Transverse colon (tissue), 4 donors: Measurements from ENCODE around the gene SPATA2. TPM values are rescaled to one million over a fixed set of nuclear protein-coding genes. Genes with fewer than 3 reads are reported as not detected.

Experiments
- DNase-seq: peaks from one replicate; pipeline ENCODE4 v3.0.0-alpha.2; 2019
- H3K27ac ChIP-seq, 4 donors: fragments of 200-600 bp; sonication (generic); 2 replicates each; pipeline ENCODE4 v1.5.1; 2016 to 2018; ENCODE audit warnings: inconsistent platforms in 4 of 4
- H3K27me3 ChIP-seq: fragments of 200-600 bp; sonication (generic); 2 replicates; pipeline ENCODE4 v1.5.1; 2017; ENCODE audit warnings: inconsistent platforms
- H3K36me3 ChIP-seq, 4 donors: fragments of 200-600 bp; sonication (generic); 2 replicates each; pipeline ENCODE4 v1.5.1; 2017 to 2019; ENCODE audit warnings: inconsistent platforms in 4 of 4
- H3K4me1 ChIP-seq, 4 donors: fragments of 200-600 bp; sonication (generic); 2 replicates each; pipeline ENCODE4 v1.5.1; 2017 to 2020; ENCODE audit warnings: inconsistent platforms in 4 of 4
- H3K4me3 ChIP-seq, 4 donors: fragments of 200-600 bp; sonication (generic); 1 replicate in 1 of 4; 2 replicates in 3 of 4; pipeline versions ENCODE4 v1.5.1 to v1.6.1; 2017 to 2019; ENCODE audit warnings: inconsistent platforms in 4 of 4
- H3K9me3 ChIP-seq, 2 donors: fragments of 200-600 bp; sonication (generic); 2 replicates each; pipeline ENCODE4 v1.5.1; 2017 to 2019; ENCODE audit warnings: inconsistent platforms in 2 of 2
- CTCF ChIP-seq, 5 experiments: fragments of 200-600 bp in 3 of 5; fragments of 450-650 bp in 2 of 5; sonication (generic) in 3 of 5; IDR thresholded peaks; 1 replicate in 2 of 5; 2 replicates in 3 of 5; pipeline ENCODE4 v1.5.1; 2016 to 2017; ENCODE audit warnings: antibody characterized with exemption in 5 of 5, inconsistent platforms in 3 of 5, mild to moderate bottlenecking in 2 of 5, moderate library complexity in 1 of 5
- EP300 ChIP-seq: sonication (generic); formaldehyde crosslinking; IDR thresholded peaks from one replicate; pipeline ENCODE4 v1.6.1; 2017; ENCODE audit warnings: antibody characterized with exemption, low read depth
- POLR2A ChIP-seq: fragments of 450-650 bp; IDR thresholded peaks from one replicate; pipeline ENCODE4 v1.6.1; 2016; ENCODE audit warnings: antibody characterized with exemption, mild to moderate bottlenecking, moderate library complexity
- POLR2AphosphoS5 ChIP-seq, 3 donors: sonication (generic); formaldehyde crosslinking; IDR thresholded peaks; one replicate each; pipeline ENCODE4 v1.6.1; 2016; ENCODE audit warnings: antibody characterized with exemption in 3 of 3
- WGBS, 2 donors: methylation state at CpG; one replicate each; pipeline ENCODE4 v1.1.5; 2018; ENCODE audit warnings: low coverage in 1 of 2; 5-methylcytosine and 5-hydroxymethylcytosine counted together
- in situ Hi-C, 4 donors: fragments of 200-750 bp; cut with MboI; loops; one replicate each; pipeline versions ENCODE4 v1.15.0 to v1.15.1; 2017; ENCODE audit warnings: low sequenced_read_pairs in 3 of 4, low pct_ligation_motif_present in 1 of 4, low pct_unique_long_range_greater_than_20kb in 1 of 4
- intact Hi-C: fragments of 100-400 bp; cut with DNase I; formaldehyde crosslinking; loops from one replicate; pipeline ENCODE4 v1.15.1; 2023; ENCODE audit warnings: low total_unique reads
- total RNA-seq, 4 donors: library from RNA; depleted of rRNA; stranded (reverse); fragments of >200 nt; gene quantifications; one replicate each; pipeline ENCODE4 v1.1.0, GENCODE V29; 2016

Gene SPATA2
- total RNA-seq, 4 donors from 2014 or later: 4.0 to 40.0 (median 17.2) TPM

- no peak for DNase-seq
- Histone ChIP-seq H3K4me1 (peaks cover 12 to 32% (median 26%) of the 10 kb centered on the region in 4 donors), H3K27ac (no peak overlapping the region), H3K27me3 (no peaks in the 10 kb centered on the region), H3K9me3 (no peaks in the 10 kb centered on the region), H3K4me3 (no peak overlapping the region), H3K36me3 (no peaks in the 10 kb centered on the region)
- TF ChIP-seq EP300 (no peak), CTCF (IDR thresholded peaks at IDR 0.05) (no peak), POLR2A (no peak), POLR2AphosphoS5 (IDR thresholded peaks at IDR 0.05) (no peak)
- 85 to 100% methylated on average over 2 to 3 of the region's 3 CpGs for whole genome bisulfite sequencing, 2 donors
- intact Hi-C loops (no loop called here), in situ Hi-C loops (no loop called here)
Measured at GRCh38 chr20:49918446-49918845, 3.1 kb upstream of the SPATA2 start.

GRCh38 chr20:49916146-49917002 lies 1.0 kb upstream of the SPATA2 start:
- H3K4me1 ChIP-seq: peaks cover 19 to 49% (median 37%) of the 10 kb centered on the region in 4 donors
- H3K27ac ChIP-seq: peak overlapping the region; percentile 96 to 99 (median 97)
- in situ Hi-C loops (no loop called here), intact Hi-C loops (no loop called here)
- no peaks in the 10 kb centered on the region for H3K27me3 ChIP-seq
- peak; percentile 77 for DNase-seq
- H3K36me3 ChIP-seq: no peaks in the 10 kb centered on the region
- 18 to 36% methylated on average over 4 to 19 of the region's 19 CpGs for WGBS, 2 donors
- H3K9me3 ChIP-seq: no peaks in the 10 kb centered on the region
- TF ChIP-seq EP300 (peak; percentile 48), POLR2AphosphoS5 (IDR thresholded peaks at IDR 0.05) (peak in 2 of 3 donors; percentile 51 to 52), POLR2A (no peak), CTCF (IDR thresholded peaks at IDR 0.05) (no peak)
- peak overlapping the region; percentile 86 to 98 (median 95) for H3K4me3 ChIP-seq

GRCh38 chr20:49915118-49915379 lies 280 bp downstream of the SPATA2 start:
- TF ChIP-seq EP300 (no peak), CTCF (IDR thresholded peaks at IDR 0.05) (no peak), POLR2A (no peak), POLR2AphosphoS5 (IDR thresholded peaks at IDR 0.05) (no peak)
- H3K4me1 ChIP-seq: peaks cover 24 to 62% (median 47%) of the 10 kb centered on the region in 4 donors
- no peak for DNase-seq
- H3K9me3 ChIP-seq: no peaks in the 10 kb centered on the region
- 0% methylated on average over 1 of the region's 23 CpGs; no CpG with 5 or more reads in 1 of the 2 donors for WGBS, 2 donors
- intact Hi-C loops: no loop called here
- H3K4me3 ChIP-seq: peak overlapping the region; percentile 86 to 98 (median 95)
- in situ Hi-C loops: no loop called here
- H3K27me3 ChIP-seq: no peaks in the 10 kb centered on the region
- peak overlapping the region; percentile 96 to 99 (median 97) for H3K27ac ChIP-seq
- H3K36me3 ChIP-seq: no peaks in the 10 kb centered on the region

- Histone ChIP-seq H3K27me3 (no peaks in the 10 kb centered on the region), H3K27ac (peak overlapping the region; percentile 96 to 99 (median 97)), H3K4me1 (peaks cover 29 to 68% (median 53%) of the 10 kb centered on the region in 4 donors), H3K36me3 (no peaks in the 10 kb centered on the region), H3K9me3 (no peaks in the 10 kb centered on the region), H3K4me3 (peak overlapping the region; percentile 86 to 98 (median 95))
- 4% methylated on average over 19 of the region's 19 CpGs; no CpG with 5 or more reads in 1 of the 2 donors for WGBS, 2 donors
- TF ChIP-seq CTCF (IDR thresholded peaks at IDR 0.05) (peak in 1 of 5 experiments; percentile 3), EP300 (no peak)
- in situ Hi-C loops: no loop called here
- intact Hi-C loops: no loop called here
- no peak for DNase-seq
Measured at GRCh38 chr20:49914310-49915117, 815 bp downstream of the SPATA2 start.
